ENCODE results near the gene EPB41L3.

Gene EPB41L3

GRCh38 chr18:5532066-5532465, 11.7 kb downstream of the EPB41L3 start:
- TF ChIP-seq ZFX (IDR thresholded peaks at IDR 0.05; ENCODE audit: borderline replicate concordance) (no peak), CTCF (IDR thresholded peaks at IDR 0.05) (no peak)
- H3K27ac ChIP-seq: no peak overlapping the region

GRCh38 chr18:5530629-5531178, 13.1 kb downstream of the EPB41L3 start:
- H3K27ac ChIP-seq: no peak overlapping the region
- TF ChIP-seq ZFX (IDR thresholded peaks at IDR 0.05; ENCODE audit: borderline replicate concordance): no peak
- TF ChIP-seq CTCF (IDR thresholded peaks at IDR 0.05): no peak

- TF ChIP-seq ZFX (IDR thresholded peaks at IDR 0.05; ENCODE audit: borderline replicate concordance) (no peak), CTCF (IDR thresholded peaks at IDR 0.05) (no peak)
- no peak overlapping the region for H3K27ac ChIP-seq
Observed at GRCh38 chr18:5529471-5529870, 14.3 kb downstream of the EPB41L3 start.

GRCh38 chr18:5527603-5528002, 16.2 kb downstream of the EPB41L3 start:
- TF ChIP-seq CTCF (IDR thresholded peaks at IDR 0.05): no peak
- TF ChIP-seq ZFX (IDR thresholded peaks at IDR 0.05; ENCODE audit: borderline replicate concordance): no peak
- H3K27ac ChIP-seq: no peak overlapping the region

GRCh38 chr18:5524660-5525059, 19.1 kb downstream of the EPB41L3 start:
- TF ChIP-seq CTCF (IDR thresholded peaks at IDR 0.05): no peak
- no peak for TF ChIP-seq ZFX (IDR thresholded peaks at IDR 0.05; ENCODE audit: borderline replicate concordance)

GRCh38 chr18:5521000-5521399, 22.8 kb downstream of the EPB41L3 start:
- no peak for TF ChIP-seq ZFX (IDR thresholded peaks at IDR 0.05; ENCODE audit: borderline replicate concordance)
- TF ChIP-seq CTCF (IDR thresholded peaks at IDR 0.05): no peak

More at GRCh38 chr18:5524660-5525059, 19.1 kb downstream of the EPB41L3 start:
- no peak overlapping the region for H3K27ac ChIP-seq

GRCh38 chr18:5520464-5520863, 23.3 kb downstream of the EPB41L3 start:
- H3K27ac ChIP-seq: no peak overlapping the region
- no peak for TF ChIP-seq ZFX (IDR thresholded peaks at IDR 0.05; ENCODE audit: borderline replicate concordance)
- TF ChIP-seq CTCF (IDR thresholded peaks at IDR 0.05): no peak

More at GRCh38 chr18:5521000-5521399, 22.8 kb downstream of the EPB41L3 start:
- no peak overlapping the region for H3K27ac ChIP-seq

Measured in 22Rv1 (cell line).